Loucy (cell line): ENCODE measurements around the gene ATG4A.

Source experiments
- H2AFZ ChIP-seq: fragments of 200-600 bp; sonication (generic); 2 replicates; pipeline ENCODE4 v1.6.0; 2016; ENCODE audit warnings: antibody characterized with exemption, mild to moderate bottlenecking, low read length, moderate library complexity
- H3F3A ChIP-seq: fragments of 200-600 bp; 2 replicates; pipeline ENCODE4 v1.6.0; 2016; ENCODE audit warnings: antibody characterized with exemption, low read depth, mild to moderate bottlenecking
- H3K27me3 ChIP-seq: fragments of 200-600 bp; sonication (generic); 2 replicates; pipeline ENCODE4 v1.6.1; 2014; ENCODE audit warnings: low read length, mild to moderate bottlenecking; ENCODE audit not compliant: insufficient read depth, poor library complexity, severe bottlenecking
- H3K36me3 ChIP-seq: fragments of 200-600 bp; sonication (generic); 2 replicates; pipeline ENCODE4 v1.6.1; 2016; ENCODE audit warnings: low read length; ENCODE audit not compliant: insufficient read depth
- H3K4me1 ChIP-seq: fragments of 200-600 bp; sonication (generic); 2 replicates; pipeline ENCODE4 v1.5.1; 2014; ENCODE audit warnings: low read length, mild to moderate bottlenecking; ENCODE audit not compliant: insufficient read depth, poor library complexity, severe bottlenecking
- H3K4me2 ChIP-seq: fragments of 200-600 bp; sonication (generic); 2 replicates; pipeline ENCODE4 v1.6.0; 2014; ENCODE audit warnings: antibody characterized with exemption, low read length, low read depth, mild to moderate bottlenecking; ENCODE audit not compliant: poor library complexity, severe bottlenecking
- H3K4me3 ChIP-seq: fragments of 200-600 bp; sonication (generic); 2 replicates; pipeline ENCODE4 v1.5.1; 2014; ENCODE audit warnings: low read length, mild to moderate bottlenecking, mixed read lengths; ENCODE audit not compliant: poor library complexity, severe bottlenecking
- H3K79me2 ChIP-seq: fragments of 200-600 bp; sonication (generic); 2 replicates; pipeline ENCODE4 v1.6.1; 2014; ENCODE audit warnings: low read length; ENCODE audit not compliant: insufficient read depth
- H3K9ac ChIP-seq: fragments of 200-600 bp; sonication (generic); 2 replicates; pipeline ENCODE4 v1.6.0; 2014; ENCODE audit warnings: mild to moderate bottlenecking, low read depth, low read length, moderate library complexity; ENCODE audit not compliant: poor library complexity, severe bottlenecking
- H3K9me2 ChIP-seq: fragments of 200-600 bp; sonication (generic); replicated peaks from 2 replicates; pipeline ENCODE4 v1.6.1; 2016; ENCODE audit warnings: low read depth, low read length, mixed read lengths
- H3K9me3 ChIP-seq: fragments of 200-600 bp; sonication (generic); 2 replicates; pipeline ENCODE4 v1.6.1; 2014; ENCODE audit warnings: mild to moderate bottlenecking, antibody characterized with exemption, low read length, low read depth; ENCODE audit not compliant: insufficient read depth
- H4K20me1 ChIP-seq: fragments of 200-600 bp; sonication (generic); 2 replicates; pipeline ENCODE4 v1.6.0; 2014; ENCODE audit warnings: antibody characterized with exemption, low read length, mild to moderate bottlenecking; ENCODE audit not compliant: insufficient read depth, poor library complexity, severe bottlenecking
- EZH2phosphoT487 ChIP-seq: fragments of 200-600 bp; IDR thresholded peaks from 2 replicates; pipeline ENCODE4 v1.6.1; 2018; ENCODE audit warnings: antibody characterized with exemption, mild to moderate bottlenecking, moderate library complexity, borderline replicate concordance
- TF ChIP-seq, protein P1 (sequence below): fragments of 200-600 bp; sonication (generic); conservative IDR thresholded peaks from 2 replicates; pipeline ENCODE4 v1.5.1; 2014; ENCODE audit warnings: mild to moderate bottlenecking, antibody characterized with exemption, low read length

ATG4A gene

GRCh38 chrX:108126661-108127060, 35.1 kb downstream of the ATG4A start:
- no peak overlapping the region for H3K9ac ChIP-seq
- H3F3A ChIP-seq, result no peaks in the 10 kb centered on the region
- no peak overlapping the region for H2AFZ ChIP-seq
- no peak overlapping the region for H3K4me2 ChIP-seq
- no peaks in the 10 kb centered on the region for H3K9me3 ChIP-seq
- H3K4me3 ChIP-seq, result no peak overlapping the region
- H4K20me1 ChIP-seq, result no peaks in the 10 kb centered on the region
- no peaks in the 10 kb centered on the region for H3K36me3 ChIP-seq
- H3K9me2 ChIP-seq, result no peaks in the 10 kb centered on the region
- no peaks in the 10 kb centered on the region for H3K27me3 ChIP-seq
- H3K79me2 ChIP-seq, result no peaks in the 10 kb centered on the region
- no peak for TF ChIP-seq EZH2phosphoT487
- TF ChIP-seq, protein P1, sequence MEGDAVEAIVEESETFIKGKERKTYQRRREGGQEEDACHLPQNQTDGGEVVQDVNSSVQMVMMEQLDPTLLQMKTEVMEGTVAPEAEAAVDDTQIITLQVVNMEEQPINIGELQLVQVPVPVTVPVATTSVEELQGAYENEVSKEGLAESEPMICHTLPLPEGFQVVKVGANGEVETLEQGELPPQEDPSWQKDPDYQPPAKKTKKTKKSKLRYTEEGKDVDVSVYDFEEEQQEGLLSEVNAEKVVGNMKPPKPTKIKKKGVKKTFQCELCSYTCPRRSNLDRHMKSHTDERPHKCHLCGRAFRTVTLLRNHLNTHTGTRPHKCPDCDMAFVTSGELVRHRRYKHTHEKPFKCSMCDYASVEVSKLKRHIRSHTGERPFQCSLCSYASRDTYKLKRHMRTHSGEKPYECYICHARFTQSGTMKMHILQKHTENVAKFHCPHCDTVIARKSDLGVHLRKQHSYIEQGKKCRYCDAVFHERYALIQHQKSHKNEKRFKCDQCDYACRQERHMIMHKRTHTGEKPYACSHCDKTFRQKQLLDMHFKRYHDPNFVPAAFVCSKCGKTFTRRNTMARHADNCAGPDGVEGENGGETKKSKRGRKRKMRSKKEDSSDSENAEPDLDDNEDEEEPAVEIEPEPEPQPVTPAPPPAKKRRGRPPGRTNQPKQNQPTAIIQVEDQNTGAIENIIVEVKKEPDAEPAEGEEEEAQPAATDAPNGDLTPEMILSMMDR, result no peak
- H3K4me1 ChIP-seq, result no peaks in the 10 kb centered on the region

GRCh38 chrX:108127152-108127551, 35.6 kb downstream of the ATG4A start:
- Histone ChIP-seq H3K27me3 (no peaks in the 10 kb centered on the region), H3K79me2 (no peaks in the 10 kb centered on the region)

DNA sequence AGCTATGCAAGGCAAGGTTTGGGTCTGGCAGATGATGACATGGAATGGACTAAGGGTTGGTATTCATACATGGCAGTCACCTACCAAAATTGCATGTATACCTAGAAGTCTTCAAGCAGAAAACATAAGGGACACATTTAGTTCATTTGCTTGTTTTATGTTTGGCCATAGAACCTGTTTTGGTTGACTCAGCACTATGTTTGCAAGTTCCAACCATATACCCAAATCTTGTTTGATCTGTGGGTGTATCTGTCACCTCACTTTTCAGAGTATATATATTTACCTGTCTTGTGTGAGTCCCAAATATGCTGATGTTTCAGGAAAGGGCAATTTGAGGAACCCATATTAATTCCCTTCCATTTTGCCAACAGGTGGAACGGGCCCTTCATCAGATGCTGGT, 39.3 kb downstream of the ATG4A start:
- no peaks in the 10 kb centered on the region for H3K79me2 ChIP-seq
- H3K27me3 ChIP-seq, result no peaks in the 10 kb centered on the region
- H4K20me1 ChIP-seq, result no peaks in the 10 kb centered on the region
- no peaks in the 10 kb centered on the region for H3K9me3 ChIP-seq
- no peak overlapping the region for H3K9ac ChIP-seq
- TF ChIP-seq EZH2phosphoT487, result no peak
- TF ChIP-seq, protein P1, result no peak
- no peak overlapping the region for H3K4me2 ChIP-seq
- H3K36me3 ChIP-seq, result no peaks in the 10 kb centered on the region; the same call in 1 of the 2 replicates
- H2AFZ ChIP-seq, result no peak overlapping the region
- H3K4me1 ChIP-seq, result no peaks in the 10 kb centered on the region
- H3K9me2 ChIP-seq, result no peaks in the 10 kb centered on the region
- no peaks in the 10 kb centered on the region for H3F3A ChIP-seq
- H3K4me3 ChIP-seq, result no peak overlapping the region

More at GRCh38 chrX:108127152-108127551, 35.6 kb downstream of the ATG4A start:
- no peaks in the 10 kb centered on the region for H4K20me1 ChIP-seq
- no peaks in the 10 kb centered on the region for H3K36me3 ChIP-seq
- TF ChIP-seq, protein P1, result no peak
- no peak for TF ChIP-seq EZH2phosphoT487
- no peaks in the 10 kb centered on the region for H3K4me1 ChIP-seq
- H3F3A ChIP-seq, result no peaks in the 10 kb centered on the region
- no peak overlapping the region for H3K4me3 ChIP-seq
- H2AFZ ChIP-seq, result no peak overlapping the region
- no peaks in the 10 kb centered on the region for H3K9me2 ChIP-seq
- H3K4me2 ChIP-seq, result no peak overlapping the region
- no peaks in the 10 kb centered on the region for H3K9me3 ChIP-seq
- no peak overlapping the region for H3K9ac ChIP-seq
